MCF 10A (cell line): ENCODE results near the gene BCAS1. TPM values are rescaled to one million over a fixed set of nuclear protein-coding genes. Genes with fewer than 3 reads are reported as not detected.
A peak's percentile ranks its signal among the peaks of the same experiment; 100 is the strongest.

Experiments
- Bru-seq: library from RNA; stranded (reverse); fragments of 400-500 nt; gene quantifications from one replicate; lab custom pipeline; 2021; lab: Mats Ljungman, UMichigan
- BruChase-seq, 2 experiments: library from RNA; stranded (reverse); fragments of 400-500 nt; gene quantifications; one replicate each; lab custom pipeline; 2021; lab: Mats Ljungman, UMichigan
- BruUV-seq: library from RNA; stranded (reverse); fragments of 400-500 nt; replicated peaks from 2 replicates; lab custom pipeline; 2021; lab: Mats Ljungman, UMichigan
- CTCF ChIA-PET: fragments of 300-600 bp; sonication (Branson Sonifier 250); formaldehyde crosslinking; extraction: SDS; loops from one replicate; lab custom pipeline; 2021; ENCODE audit warnings: antibody characterized with exemption, inconsistent platforms; lab: Yijun Ruan, JAX
- POLR2A ChIA-PET: fragments of 300-600, 350-650 bp; sonication (Branson Sonifier 250); formaldehyde crosslinking; extraction: SDS; loops from one replicate; lab custom pipeline; 2020; ENCODE audit warnings: antibody characterized with exemption, inconsistent platforms; lab: Yijun Ruan, JAX
- DNase-seq: peaks from one replicate; pipeline ENCODE4 v3.0.0-alpha.2; 2018; ENCODE audit not compliant: unreplicated experiment
- H3K27ac Mint-ChIP-seq: one replicate; pipeline ENCODE4 v1.8.0; 2022; ENCODE audit warnings: mild to moderate bottlenecking, low read depth, mixed read lengths; ENCODE audit not compliant: unreplicated experiment
- H3K27me3 Mint-ChIP-seq: one replicate; pipeline ENCODE4 v1.8.0; 2022; ENCODE audit warnings: mixed read lengths; ENCODE audit not compliant: insufficient read depth, unreplicated experiment
- H3K36me3 Mint-ChIP-seq: one replicate; pipeline ENCODE4 v1.8.0; 2022; ENCODE audit warnings: mild to moderate bottlenecking, moderate library complexity, mixed read lengths; ENCODE audit not compliant: insufficient read depth, unreplicated experiment
- H3K4me1 Mint-ChIP-seq: one replicate; pipeline ENCODE4 v1.8.0; 2022; ENCODE audit warnings: mixed read lengths; ENCODE audit not compliant: insufficient read depth, unreplicated experiment
- H3K4me3 Mint-ChIP-seq: one replicate; pipeline ENCODE4 v1.8.0; 2022; ENCODE audit warnings: mild to moderate bottlenecking, moderate library complexity, mixed read lengths; ENCODE audit not compliant: unreplicated experiment
- H3K9me3 Mint-ChIP-seq: one replicate; pipeline ENCODE4 v1.8.0; 2022; ENCODE audit warnings: mixed read lengths; ENCODE audit not compliant: unreplicated experiment
- intact Hi-C: fragments of 100-400 bp; cut with micrococcal nuclease; formaldehyde crosslinking; loops from 2 replicates; pipeline ENCODE4 v1.14.1; 2022
- long read RNA-seq: library from polyadenylated mRNA; stranded (forward); transcript quantifications from one replicate; pipeline ENCODE4 v2.0.0, GENCODE V29; 2022
- total RNA-seq: library from RNA; stranded (reverse); gene quantifications from 2 replicates; pipeline ENCODE4 v1.2.3, GENCODE V29; 2022
- TF ChIP-seq, protein P1 (sequence below): fragments of 200-600 bp; IDR thresholded peaks from one replicate; pipeline ENCODE4 v1.8.0; 2022; ENCODE audit warnings: antibody characterized with exemption, mild to moderate bottlenecking; ENCODE audit not compliant: unreplicated experiment

The BCAS1 gene
- total RNA-seq (not detected in 2 replicates), Bru-seq, nascent RNA (percentile 3 among the genes with signal in this experiment), BruChase-seq, experiment 1, labeled RNA remaining after a 6-hour chase (percentile 1 among the genes with signal in this experiment), BruChase-seq, experiment 2, labeled RNA remaining after a 2-hour chase (not detected)
- long read RNA-seq, result 0 reads

DNA sequence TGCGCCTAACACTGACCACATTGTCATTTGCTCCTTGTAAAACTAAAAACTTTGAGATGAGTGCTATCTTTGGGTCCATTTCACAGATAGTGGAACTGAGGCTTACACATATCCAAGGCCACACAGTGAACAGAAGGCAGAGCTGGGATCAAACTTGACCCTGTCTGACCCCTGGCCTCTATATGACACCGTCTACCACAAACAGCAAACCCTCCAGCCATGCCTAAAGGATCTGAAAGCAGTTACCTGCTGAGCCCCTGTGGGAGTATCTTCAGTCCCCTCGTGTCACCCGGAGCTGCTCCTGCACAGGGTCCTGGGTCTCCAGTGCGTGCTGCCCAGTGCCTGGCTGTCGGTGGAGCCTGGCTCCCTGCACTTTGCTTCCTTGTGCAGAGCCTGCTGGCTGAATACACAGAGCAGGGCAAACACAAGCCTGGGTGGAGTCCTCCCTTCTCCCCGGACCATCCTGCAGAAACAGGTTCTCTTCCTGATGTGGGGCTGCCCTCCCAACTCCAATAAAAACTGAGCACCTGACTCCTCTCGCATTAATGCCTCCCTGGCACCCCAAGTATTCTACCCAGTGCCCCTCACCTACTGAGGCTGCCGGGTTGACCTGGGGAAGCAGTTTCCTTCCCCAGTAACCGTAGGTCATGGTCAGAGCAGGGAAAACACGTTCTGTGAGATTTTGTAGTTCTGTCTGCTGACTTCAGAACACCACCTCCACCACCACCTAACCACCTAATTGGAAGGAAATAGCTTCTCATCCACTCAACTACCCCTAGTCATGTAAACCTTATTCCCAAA, at the start of gene BCAS1:
Gene BCAS1, minus strand, starts transcription at position 408 of the 801 bp plus-strand sequence. CDS start 11,876 bp downstream, outside the sequence.
- no peaks in the 10 kb centered on the region for H3K36me3 Mint-ChIP-seq
- no peaks in the 10 kb centered on the region for H3K27me3 Mint-ChIP-seq
- no peaks in the 10 kb centered on the region for H3K9me3 Mint-ChIP-seq
- peaks cover 7% of the 10 kb centered on the region for H3K4me1 Mint-ChIP-seq
- TF ChIP-seq, protein P1, sequence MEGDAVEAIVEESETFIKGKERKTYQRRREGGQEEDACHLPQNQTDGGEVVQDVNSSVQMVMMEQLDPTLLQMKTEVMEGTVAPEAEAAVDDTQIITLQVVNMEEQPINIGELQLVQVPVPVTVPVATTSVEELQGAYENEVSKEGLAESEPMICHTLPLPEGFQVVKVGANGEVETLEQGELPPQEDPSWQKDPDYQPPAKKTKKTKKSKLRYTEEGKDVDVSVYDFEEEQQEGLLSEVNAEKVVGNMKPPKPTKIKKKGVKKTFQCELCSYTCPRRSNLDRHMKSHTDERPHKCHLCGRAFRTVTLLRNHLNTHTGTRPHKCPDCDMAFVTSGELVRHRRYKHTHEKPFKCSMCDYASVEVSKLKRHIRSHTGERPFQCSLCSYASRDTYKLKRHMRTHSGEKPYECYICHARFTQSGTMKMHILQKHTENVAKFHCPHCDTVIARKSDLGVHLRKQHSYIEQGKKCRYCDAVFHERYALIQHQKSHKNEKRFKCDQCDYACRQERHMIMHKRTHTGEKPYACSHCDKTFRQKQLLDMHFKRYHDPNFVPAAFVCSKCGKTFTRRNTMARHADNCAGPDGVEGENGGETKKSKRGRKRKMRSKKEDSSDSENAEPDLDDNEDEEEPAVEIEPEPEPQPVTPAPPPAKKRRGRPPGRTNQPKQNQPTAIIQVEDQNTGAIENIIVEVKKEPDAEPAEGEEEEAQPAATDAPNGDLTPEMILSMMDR, result no peak
- ChIA-PET CTCF (interaction anchor here (1.3 to 4.9 kb wide), 5 partner anchors 8 to 130 kb away, joined by 7 to 50 read pairs (median 15); no protein-coding TSS in a partner anchor), POLR2A (no interaction called here)
- no TSS peak for BruUV-seq
- H3K4me3 Mint-ChIP-seq, result no peak within 1 kb of the TSS
- no peak for DNase-seq
- intact Hi-C loops, result no loop called here
- H3K27ac Mint-ChIP-seq, result no peak within 1 kb of the TSS

- H3K4me3 Mint-ChIP-seq, result no peak overlapping the region
- H3K9me3 Mint-ChIP-seq, result no peaks in the 10 kb centered on the region
- POLR2A ChIA-PET, result interaction anchor here (4.5 to 5.0 kb wide), 2 partner anchors 13 to 14 kb away, joined by 51 to 52 read pairs; no protein-coding TSS in a partner anchor
- H3K36me3 Mint-ChIP-seq, result no peaks in the 10 kb centered on the region
- no peaks in the 10 kb centered on the region for H3K27me3 Mint-ChIP-seq
- TF ChIP-seq, protein P1, result no peak
- peaks cover 35% of the 10 kb centered on the region for H3K4me1 Mint-ChIP-seq
- CTCF ChIA-PET, result interaction anchor here (0.9 to 7.9 kb wide), 2 partner anchors 11 to 14 kb away, joined by 5 to 66 read pairs; no protein-coding TSS in a partner anchor
- no peak for DNase-seq
- H3K27ac Mint-ChIP-seq, result no peak overlapping the region
- intact Hi-C loops, result loop anchor here (5.0 kb wide), 1 partner anchor 48 kb away; no protein-coding TSS in a partner anchor
- BruUV-seq, result no TSS peak
Observed at GRCh38 chr20:54119744-54120143, 49.4 kb upstream of the BCAS1 start.

DNA sequence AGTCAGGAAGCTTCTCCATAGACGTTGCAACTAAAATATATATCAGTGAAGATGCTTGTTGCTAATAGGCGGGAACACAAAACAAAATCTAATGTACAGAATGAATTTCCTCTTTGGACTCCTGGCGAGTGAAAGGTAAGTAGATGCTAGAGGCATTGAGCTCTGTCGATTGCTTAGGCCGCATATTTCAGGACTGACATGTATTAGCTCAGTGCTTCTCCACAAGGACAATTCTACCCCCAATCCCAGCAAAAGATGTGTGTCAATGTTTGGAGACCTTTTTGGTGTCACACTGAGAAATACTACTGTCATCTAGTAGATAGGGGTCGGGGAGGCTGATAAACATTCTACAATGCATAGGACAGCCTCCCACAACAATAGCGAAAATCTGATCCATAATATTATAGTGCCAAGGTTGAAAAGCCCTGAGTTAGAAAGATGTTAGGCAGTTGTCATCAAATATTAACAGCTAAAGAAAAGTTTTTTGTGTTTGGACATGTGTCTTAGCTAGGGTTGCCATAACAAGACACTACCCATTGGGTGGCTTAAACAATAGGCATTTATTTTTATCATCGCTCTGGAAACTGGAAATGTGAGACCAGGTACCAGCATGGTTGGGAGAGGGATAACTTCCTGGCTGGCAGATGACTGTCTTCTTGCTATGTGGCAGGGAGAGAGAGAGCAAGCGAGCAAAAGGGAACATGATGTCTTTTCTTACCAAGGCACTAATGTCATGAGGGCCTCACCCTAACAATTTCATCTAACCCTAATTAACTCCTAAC, 48.0 kb upstream of the BCAS1 start:
- DNase-seq, result no peak
- intact Hi-C loops, result no loop called here

More for the DNA sequence above, 48.0 kb upstream of the BCAS1 start:
- Mint-ChIP-seq H3K4me1 (peaks cover 25% of the 10 kb centered on the region), H3K9me3 (no peaks in the 10 kb centered on the region), H3K27me3 (no peaks in the 10 kb centered on the region), H3K36me3 (no peaks in the 10 kb centered on the region), H3K27ac (no peak overlapping the region), H3K4me3 (no peak overlapping the region)
- TF ChIP-seq, protein P1, result no peak
- CTCF ChIA-PET, result interaction anchor here (0.6 to 7.9 kb wide), 4 partner anchors 13 to 233 kb away, joined by 3 to 66 read pairs (median 8); no protein-coding TSS in a partner anchor
- BruUV-seq, result no TSS peak
- POLR2A ChIA-PET, result interaction anchor here (1.2 to 1.4 kb wide), 3 partner anchors 12 to 90 kb away, joined by 3 to 5 read pairs (median 5); partner anchors contain the start of gene PFDN4
